ENCODE measurements around the gene MTHFD1L. TPM values are rescaled to one million over a fixed set of nuclear protein-coding genes. Genes with fewer than 3 reads are reported as not detected.

The MTHFD1L gene
- polyA plus RNA-seq, 3 donors: 15.7 to 17.5 (median 16.3) TPM

DNA sequence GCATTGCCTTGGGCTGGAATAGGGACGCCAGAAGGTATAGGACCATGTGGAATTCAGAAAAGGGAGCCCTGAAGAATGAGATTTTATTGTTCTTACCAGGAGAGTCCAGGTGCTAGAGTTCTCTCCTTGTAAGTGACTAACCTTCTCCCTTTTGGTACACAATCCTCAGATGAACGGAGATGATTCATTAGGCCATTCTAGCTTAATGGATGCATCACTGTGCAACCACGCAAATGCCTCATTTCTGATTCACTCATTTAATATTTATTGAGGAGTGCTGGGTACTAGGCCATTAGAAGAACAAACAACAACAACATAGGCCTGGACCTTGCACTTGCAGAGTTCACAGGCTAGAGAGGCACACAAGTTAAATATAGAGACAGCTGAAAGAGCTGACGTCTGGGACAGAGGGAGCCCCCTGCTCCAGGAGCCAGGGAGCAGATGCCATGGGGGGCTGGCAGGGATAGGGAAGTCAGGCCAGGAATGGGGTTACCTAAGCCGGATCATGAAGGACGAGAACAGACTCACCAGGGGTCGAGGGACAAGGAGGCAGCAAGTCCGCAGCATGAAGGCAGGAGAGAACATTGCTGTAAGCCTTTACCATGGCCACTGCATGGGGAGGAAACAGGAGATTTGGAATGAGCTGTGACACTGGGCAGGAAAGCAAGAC lies 194.7 kb downstream of the MTHFD1L start:
- DNase-seq (ENCODE audit: low read depth in 3 of 3, low spot score in 2 of 3): no peak

DNA sequence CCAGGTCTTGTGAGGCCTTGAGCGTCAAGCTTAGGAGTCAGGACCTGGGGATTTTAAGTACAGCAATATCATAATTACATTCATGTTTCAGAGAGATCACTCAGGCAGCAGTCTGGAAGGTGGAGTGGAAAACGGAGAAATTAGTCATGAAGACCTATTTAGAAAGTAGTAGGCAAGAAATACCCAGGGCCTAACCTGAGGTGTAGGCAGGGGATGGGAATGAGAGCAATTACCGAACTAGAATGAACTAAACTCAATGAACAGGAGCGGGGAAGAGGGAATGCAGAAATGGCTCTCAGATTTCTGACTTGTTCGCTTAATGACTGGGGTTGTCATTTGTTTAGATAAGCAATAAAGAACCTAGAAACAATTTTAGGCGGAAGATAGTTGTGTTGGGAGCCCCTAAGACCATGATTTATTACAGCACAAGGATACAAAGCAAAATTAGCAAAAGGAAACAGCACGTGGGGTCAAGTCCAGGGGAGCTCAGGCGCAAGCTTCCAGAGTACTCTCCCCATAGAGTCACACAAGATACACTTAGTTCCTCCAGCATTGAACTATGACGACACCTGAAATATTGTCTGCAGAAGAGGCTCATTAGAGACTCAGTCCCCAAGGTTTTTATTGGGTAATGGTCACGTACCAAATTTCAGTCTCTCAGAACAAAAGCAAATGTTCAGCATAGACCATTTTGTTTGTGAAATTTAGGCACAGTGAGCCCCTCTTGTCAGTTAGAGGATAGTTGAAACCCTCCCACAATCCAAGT lies 195.4 kb downstream of the MTHFD1L start:
- no peak for DNase-seq (ENCODE audit: low read depth in 3 of 3, low spot score in 2 of 3)

DNA sequence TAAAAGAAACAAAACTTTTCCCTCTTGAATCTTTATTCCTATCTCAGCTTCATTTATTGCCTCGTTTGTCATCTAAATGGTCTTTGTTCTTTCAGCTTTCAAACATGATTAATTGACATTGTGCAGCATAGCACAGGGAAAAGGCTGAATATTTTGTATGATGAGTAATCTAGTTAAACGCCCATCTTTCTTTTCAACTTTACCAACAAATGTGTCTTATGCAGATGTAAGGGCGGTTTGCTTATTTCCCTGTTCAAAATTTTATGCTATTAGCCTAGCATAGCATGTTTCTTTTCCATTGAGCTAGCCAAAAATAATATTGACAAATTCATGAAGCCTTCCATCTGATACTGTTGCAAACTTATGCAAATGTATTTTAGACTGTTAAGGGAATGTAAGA lies 197.8 kb downstream of the MTHFD1L start:
- no peak for DNase-seq (ENCODE audit: low read depth in 3 of 3, low spot score in 2 of 3)

DNA sequence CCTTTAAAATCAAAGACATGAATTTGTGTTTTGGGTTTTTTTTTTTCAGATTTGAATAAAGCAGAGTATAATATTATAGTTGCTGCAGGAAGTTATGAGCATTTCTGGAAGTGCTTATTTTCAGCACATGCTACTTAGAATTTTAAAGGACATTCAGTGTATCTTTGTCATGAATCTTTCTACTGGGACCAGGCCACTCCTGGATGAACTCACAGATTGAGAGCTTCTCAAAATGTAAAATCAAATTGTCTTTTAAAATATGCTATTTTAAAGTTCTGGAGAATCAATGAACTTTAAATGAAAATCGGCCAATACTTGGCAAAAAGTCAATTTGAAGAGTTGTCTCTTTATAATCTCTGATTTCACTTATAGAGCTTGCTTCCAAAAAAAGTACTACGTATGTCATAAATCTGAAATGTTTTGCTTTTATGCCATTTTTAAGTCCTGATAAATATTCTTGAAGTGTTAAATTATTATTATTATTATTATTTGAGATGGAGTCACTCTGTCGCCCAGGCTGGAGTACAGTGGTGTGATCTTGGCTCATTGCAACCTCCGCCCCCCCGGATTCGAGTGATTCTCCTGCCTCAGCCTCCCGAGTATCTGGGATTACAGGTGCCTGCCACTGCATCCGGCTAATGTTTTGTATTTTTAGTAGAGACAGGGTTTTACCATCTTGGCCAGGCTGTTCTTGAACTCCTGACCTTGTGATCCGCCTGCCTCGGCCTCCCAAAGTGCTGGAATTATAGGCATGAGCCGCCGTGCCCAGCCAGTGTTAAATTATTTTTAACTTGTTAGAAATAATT lies 198.5 kb downstream of the MTHFD1L start:
- no peak for DNase-seq (ENCODE audit: low read depth in 3 of 3, low spot score in 2 of 3)

DNA sequence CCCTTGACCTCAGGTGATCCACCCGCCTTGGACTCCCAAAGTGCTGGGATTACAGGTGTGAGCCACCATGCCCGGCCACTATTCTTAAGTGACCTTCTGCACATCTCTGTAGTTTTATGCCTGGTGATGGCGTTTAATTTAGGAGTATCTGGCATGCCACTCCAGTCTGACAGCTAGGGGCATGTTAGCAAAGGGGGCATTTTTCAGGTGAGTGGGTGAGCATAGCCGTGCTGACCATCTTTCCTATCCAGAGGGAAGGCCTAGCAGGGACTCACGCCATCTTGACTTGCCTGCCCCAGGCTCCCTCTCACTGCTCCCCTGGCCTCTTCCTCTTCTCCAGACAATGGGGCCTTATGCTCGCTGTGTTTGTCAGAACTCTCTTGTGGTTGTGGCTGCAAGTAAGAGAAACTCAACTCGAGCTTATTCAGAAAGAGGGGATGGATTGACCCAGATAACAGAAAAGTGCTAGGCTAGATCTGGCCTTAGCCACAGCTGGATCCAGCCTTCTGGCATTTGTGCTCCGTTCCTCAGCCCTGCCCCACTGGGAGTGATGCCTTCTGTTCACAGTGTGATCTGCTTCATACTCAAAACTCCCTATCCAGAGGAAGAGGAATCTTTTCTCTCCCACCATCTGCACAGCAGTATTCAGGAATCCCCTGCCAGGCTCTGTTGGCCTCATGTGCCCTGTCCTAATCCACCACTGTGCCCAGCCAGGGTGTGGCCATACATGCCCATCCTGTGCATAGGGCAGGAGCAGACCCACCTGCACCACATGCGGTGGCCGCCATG lies 199.7 kb downstream of the MTHFD1L start:
- DNase-seq (ENCODE audit: low read depth in 3 of 3, low spot score in 2 of 3): no peak

DNA sequence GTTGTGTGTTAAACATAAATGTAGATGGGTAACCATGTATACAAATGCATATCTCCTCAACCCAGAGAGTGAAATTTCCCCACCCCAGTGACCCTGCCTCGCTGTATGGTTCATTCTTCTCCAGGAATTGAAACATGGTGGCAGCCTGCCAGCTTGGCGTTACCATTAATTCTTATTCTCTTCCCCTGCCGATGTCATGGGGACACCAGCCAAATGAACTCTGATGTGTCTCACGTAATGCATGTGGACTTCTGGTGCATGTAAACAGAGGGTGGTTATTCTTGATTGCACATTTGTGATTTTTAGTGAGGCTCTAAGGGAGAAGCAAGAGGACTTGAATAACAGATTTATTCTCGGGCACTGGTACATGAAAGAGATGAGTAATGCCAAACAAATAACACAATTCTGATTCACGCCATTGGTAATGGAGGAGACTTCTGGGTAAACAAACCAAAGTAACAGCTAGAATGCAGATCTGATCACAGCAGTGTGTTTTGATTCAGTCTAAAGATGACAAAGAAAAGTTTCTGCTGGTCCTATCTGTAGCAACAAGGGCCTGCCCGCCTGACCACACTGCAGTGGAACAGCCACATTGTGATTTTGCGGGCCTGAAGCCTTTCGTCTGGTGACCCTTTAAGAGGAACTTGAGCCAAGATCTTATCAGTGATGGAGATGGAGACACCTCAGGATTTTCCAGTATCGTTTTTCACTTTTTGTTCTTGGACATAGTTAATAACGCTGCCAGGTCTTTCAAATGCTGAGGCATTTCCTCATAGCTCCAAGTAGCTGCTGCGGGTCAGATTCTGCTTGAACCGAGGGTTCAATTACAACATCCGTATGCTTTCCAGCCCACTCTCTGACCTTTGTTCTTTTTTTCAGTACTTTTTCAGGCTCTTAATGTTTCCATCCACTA lies 202.4 kb downstream of the MTHFD1L start:
- DNase-seq (ENCODE audit: low read depth in 3 of 3, low spot score in 2 of 3): no peak

DNA sequence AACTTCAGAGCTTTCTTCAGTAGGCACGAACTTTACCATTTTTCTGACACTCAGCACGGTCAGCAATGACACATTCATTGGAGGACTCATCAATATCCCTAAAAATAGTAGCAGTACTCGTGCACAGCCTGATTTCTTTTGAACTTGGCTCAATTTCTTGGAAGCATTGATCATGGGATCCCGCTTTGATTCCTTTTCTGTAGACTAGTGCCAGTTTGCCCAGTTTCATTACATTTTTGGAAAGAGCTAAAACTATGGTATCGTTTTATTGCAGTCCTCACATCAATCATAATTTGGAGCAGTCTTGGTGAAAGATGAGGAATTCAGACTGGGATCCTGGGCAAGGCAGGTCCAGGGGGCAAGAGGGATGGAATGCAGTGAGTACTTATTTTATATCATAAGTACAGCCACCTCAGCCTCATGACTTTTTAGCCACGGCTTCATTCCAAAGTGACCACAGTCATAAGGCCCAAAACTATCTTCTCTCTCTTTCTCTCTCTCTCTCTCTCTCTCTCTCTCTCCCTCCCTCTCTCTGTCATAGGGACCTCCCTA lies 203.3 kb downstream of the MTHFD1L start:
- DNase-seq (ENCODE audit: low read depth in 3 of 3, low spot score in 2 of 3): no peak

DNA sequence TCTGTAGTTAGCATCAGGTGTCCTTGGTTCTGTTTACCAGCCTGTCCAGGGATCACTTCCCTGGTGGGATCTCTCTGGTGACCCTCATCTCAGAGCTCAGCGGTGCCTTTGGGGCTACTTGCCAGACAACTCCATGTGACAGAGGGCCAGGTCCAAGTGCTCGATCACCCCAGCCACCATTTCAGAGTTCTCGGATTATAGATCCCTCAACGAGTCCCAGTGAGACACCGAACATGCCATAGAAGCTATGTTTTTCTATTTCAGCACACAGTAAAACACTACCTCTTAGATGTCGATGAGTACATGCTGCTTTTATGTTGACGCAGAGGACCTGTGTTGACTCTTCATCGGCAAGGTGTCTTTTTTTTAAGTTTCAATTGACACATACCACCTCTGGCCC lies 204.1 kb downstream of the MTHFD1L start:
- no peak for DNase-seq (ENCODE audit: low read depth in 3 of 3, low spot score in 2 of 3)

DNA sequence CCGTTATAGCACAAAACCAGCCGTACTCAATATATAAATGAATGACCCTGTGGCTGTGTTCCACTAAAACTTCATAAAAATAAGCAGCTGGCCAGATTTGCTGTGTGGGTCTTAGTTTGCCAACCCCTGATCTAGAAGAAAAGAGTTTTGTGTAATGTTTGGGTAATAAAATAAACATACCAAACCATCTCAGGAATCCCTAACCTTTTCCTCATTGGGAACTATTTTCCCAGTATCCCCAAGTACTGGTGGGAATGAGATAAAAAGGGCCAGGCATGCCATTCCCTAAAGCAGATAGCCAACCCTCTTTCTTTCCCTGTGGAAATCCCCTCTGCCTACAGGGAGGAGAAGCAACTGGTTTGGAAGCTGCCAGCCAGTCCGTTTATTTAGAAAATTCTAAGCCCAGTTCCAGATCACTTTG lies 205.1 kb downstream of the MTHFD1L start:
- no peak for DNase-seq (ENCODE audit: low read depth in 3 of 3, low spot score in 2 of 3)

DNA sequence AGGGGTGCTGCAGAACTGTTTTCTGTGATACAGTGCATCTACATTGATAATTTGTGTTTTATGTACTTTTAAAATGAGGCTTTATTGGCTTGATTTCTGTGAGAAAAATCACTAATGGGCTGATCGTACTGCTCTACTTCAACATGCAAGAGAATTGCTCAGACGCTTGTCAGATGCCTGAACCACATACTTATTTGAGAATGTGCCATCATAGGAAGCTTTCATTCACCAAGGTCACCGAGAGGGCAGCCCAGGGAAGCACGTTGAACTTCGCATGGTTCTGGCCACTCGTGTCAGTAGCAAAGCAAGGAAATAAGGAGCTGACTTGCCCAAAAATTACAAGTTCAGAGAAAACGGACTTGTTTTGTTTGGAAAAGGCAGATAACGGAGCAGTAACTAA lies 205.8 kb downstream of the MTHFD1L start:
- no peak for DNase-seq (ENCODE audit: low read depth in 3 of 3, low spot score in 2 of 3)

DNA sequence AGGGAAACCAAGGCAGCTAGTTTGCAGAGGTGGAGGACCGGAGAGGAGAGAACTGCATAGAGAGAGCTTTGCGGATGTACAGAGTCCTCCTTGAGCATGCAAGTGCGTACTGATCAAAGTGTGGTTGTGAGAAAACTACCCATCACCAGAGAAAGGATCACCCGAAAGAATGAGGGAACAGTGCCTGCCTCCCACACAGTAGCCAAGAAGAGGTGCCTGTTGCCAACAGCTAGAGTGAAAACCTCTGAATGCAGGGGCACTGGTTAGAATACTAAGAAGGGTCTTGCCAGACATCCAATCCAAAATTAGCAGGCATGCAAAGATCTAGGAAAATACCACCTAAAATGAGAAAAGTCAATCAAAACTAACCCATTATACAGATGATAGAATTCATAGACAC lies 207.6 kb downstream of the MTHFD1L start:
- no peak for DNase-seq (ENCODE audit: low read depth in 3 of 3, low spot score in 2 of 3)

DNA sequence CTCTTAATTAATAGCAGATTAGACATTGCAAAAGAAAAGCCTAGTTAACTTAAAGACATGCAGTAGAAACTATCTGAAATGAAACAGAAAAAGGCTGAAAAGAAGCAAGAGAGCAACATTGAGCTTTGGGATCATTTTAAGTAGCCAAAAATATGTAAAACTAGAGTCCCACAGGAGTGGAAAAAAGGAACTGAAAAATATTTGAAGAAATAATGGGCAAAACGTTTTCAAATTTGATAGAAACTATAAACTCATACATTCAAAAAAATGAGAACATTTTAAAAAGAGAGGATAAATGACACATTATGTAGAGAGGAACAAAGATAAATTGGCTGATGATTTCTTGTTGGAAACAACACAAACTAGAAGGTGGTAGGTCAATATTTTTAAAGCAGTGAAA lies 208.2 kb downstream of the MTHFD1L start:
- DNase-seq (ENCODE audit: low read depth in 3 of 3, low spot score in 2 of 3): no peak

DNA sequence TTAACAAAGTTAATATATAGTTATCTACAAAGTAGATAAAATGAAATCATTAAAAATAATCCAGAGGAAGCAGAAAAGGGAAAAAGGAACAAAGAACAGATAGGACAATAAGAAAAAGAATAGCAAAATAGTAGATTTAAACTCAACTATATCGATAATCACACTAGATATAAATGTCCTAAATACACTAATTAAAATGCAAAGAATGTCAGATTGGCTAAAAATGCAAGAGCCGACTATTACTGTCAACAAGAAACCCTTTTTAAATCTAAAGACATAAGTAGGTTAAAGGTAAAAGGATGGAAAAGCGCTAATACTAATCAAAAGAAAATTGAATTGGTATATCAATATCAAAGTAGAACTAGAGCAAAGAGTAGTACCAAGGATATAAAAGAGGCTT lies 209.5 kb downstream of the MTHFD1L start:
- no peak for DNase-seq (ENCODE audit: low read depth in 3 of 3, low spot score in 2 of 3)

DNA sequence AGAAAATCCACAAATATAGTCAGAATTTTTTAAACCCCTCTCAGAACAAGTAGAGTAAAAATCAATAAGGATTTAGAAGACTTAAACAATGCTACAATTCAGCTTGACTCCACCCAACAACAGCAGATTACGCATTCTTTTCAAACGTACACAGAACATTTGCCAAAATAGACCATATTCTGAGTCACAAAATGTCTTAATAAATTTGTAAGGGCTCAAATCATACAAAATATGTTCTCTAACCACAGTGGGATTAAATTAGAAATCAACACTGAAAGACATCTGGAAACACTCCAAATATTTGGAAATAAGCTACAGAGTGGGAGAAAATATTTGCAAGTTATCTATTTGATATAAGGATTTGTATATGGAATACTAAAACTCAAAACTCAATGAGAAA lies 210.0 kb downstream of the MTHFD1L start:
- DNase-seq (ENCODE audit: low read depth in 3 of 3, low spot score in 2 of 3): no peak

DNA sequence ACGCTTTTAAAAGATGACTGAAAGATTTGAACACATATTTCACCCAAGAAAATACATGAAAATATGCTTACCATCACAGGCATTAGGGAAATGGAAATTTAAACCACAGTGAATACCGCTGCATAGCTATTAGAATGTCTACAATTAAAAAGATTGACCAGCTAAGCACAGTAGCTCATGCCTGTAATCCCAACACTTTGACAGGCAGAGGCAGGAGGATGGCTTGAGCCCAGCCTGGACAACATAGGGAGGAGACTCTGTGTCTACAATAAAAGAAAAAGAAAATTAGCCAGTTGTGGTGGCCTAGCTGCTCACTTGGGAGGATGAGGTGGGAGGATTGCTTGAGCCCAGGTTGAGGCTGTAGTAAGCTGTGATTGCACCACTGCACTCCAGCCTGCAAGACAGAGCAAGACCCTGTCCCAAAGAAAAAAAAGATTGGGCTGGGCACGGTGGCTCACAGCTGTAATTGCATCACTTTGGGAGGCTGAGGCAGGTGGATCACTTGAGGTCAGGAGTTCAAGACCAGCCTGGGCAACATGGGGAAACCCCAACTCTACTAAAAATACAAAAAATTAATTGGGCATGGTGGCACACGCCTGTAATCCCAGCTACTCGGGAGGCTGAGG lies 210.5 kb downstream of the MTHFD1L start:
- DNase-seq (ENCODE audit: low read depth in 3 of 3, low spot score in 2 of 3): no peak

DNA sequence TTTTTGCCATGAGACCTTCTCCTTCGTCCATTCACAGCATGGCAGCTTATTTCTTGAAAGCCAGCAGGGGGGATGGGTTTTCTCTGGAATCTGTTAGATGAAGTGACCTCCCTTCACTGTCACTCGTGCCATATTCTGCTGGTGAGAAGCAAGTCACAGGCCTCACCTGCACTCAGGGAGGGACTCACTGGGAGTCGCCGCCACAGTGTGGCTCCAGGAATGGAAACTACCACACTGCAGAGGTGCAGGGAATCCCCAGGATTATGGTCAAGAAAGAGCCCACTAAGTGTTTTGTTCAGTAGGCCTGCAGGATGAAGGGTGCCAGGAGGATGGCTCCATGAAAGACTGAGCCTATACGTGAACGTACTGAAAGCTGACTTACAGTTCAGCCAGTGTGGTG lies 213.2 kb downstream of the MTHFD1L start:
- DNase-seq (ENCODE audit: low read depth in 3 of 3, low spot score in 2 of 3): no peak

DNA sequence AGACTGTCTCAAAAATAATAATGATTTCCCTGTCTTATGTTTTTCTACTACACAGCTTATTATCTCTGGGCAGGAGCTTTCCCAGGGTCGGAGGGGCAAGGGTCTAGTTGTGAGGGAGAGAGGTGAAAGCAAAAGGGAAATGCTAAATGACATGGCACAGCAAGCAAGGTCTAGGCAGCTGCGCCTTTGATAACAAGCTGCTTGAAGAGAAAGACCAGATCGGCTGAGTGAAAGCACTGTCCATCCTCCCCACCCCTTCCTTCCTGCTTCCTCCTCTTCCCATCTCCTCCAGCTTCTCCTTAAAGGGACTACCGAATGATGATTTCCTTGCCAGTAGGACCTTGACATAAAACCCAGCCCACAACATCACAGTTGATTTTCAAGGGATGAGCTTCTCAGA lies 216.2 kb downstream of the MTHFD1L start:
- DNase-seq (ENCODE audit: low read depth in 3 of 3, low spot score in 2 of 3): no peak

DNA sequence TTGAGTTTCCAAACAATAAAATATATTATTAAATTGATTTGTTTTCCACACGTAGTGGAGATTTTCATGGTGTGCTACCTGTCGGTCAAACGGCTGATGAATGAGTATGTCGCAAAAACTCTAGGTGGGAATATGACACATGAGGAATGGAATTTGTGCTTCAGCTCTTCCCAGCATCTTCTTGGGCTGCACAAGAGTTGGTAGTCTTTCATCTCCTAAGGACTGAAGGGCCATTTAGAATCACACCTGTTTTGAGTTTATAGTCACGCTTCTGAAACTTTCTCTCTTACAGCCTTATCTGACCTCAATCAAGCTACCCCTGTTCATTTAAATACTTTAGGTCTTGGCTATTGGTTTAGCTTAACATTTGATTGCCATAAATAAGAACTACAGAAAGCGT lies 216.6 kb downstream of the MTHFD1L start:
- DNase-seq (ENCODE audit: low read depth in 3 of 3, low spot score in 2 of 3): no peak

DNA sequence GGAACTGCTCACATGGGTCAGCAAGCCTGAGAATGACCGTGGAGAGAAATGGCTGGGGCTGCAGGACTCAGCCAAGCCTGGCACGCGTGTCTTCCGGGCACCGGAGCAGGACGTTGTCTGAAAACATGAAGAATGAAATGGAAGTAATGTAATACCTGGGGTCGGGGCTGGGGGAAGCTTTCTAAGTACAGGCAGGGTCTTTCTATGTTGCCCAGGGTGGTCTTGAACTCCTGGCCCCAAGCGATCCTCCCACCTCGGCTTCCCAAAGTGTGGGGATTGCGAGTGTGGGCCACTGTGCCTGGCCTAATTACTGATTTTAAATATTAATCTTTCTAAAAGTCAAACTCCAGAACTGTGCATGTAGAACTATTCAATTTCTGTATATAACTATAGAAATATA lies 218.8 kb downstream of the MTHFD1L start:
- no peak for DNase-seq (ENCODE audit: low read depth in 3 of 3, low spot score in 2 of 3)

Data from right renal cortex interstitium (tissue), 3 donors.